Left renal cortex interstitium (tissue), 4 donors: ENCODE results near the gene RBM20. TPM values are rescaled to one million over a fixed set of nuclear protein-coding genes. Genes with fewer than 3 reads are reported as not detected.

Experiments
- DNase-seq, 4 donors: peaks; one replicate each; pipeline ENCODE4 v3.0.0-alpha.2; 2013; ENCODE audit warnings: low read depth in 4 of 4, low spot score in 2 of 4, missing footprints in 1 of 4
- polyA plus RNA-seq, 4 donors: library from polyadenylated mRNA; unstranded; fragments of 120-200 nt; gene quantifications; one replicate each; pipeline ENCODE4 v1.2.1, GENCODE V29; 2013; ENCODE audit not compliant: insufficient read length in 4 of 4

RBM20 gene
- polyA plus RNA-seq, 4 donors = 1.7 to 9.7 (median 5.7) TPM

GRCh38 chr10:110670335-110670734, 26.2 kb downstream of the RBM20 start:
- DNase-seq = no peak

DNA sequence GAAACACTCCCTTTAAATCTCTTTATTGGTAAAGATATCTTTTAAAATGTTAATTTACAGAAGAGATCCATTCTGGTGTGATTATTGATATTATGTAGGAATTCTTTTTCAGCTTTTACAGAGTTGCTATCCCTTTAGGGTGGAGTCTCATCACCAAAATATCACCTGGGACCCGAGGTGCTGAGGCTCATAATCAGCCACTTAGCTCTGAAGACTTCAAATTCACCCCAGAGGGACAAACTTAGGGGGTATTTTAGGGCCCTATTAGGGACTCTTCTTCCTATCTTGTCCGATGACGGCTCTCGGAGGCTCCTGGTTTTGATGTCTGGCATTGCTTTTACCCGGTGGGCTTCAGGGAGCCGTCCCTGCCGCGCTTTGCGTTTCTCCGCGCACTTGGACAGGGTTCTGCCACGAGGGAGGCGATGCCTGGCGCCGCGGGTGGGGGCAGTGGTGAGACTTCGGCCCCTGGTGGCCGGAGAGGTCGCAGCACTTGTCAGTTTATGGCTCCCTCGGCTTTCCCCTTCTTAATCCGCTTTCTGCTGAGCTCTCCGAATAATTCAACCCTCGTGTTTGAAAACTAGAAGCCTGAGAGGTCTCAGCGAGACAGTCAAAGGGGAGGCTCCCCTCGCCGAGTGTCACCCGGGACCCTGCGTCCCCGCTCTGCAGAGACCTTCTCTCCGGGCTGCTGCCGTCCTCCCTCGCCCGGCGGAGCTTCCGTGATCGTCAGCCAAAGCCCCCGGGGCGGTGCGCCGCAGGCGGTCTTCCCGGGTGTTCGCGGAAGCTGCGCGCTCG, 27.8 kb downstream of the RBM20 start:
- DNase-seq = peak in 3 of 4 donors; percentile 32 to 53 (median 45)

DNA sequence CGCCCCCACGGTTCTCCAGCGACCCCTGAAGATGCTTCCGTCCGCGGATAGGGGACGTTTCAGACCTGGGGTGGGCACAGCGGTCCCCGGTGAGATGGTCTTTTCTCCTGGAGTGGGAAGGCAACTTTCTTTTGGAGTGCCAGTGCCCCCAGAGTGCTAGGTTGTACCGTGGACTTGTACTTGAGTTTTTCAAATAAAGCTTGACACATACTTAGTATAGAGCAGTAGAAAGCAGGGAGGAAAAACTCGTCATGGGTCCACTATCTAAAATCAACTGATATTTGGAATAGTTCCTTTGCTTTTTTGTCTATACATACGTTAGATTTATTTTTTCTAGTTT, 28.4 kb downstream of the RBM20 start:
- DNase-seq = no peak

- no peak for DNase-seq
Observed at GRCh38 chr10:110676016-110676415, 31.9 kb downstream of the RBM20 start.

DNA sequence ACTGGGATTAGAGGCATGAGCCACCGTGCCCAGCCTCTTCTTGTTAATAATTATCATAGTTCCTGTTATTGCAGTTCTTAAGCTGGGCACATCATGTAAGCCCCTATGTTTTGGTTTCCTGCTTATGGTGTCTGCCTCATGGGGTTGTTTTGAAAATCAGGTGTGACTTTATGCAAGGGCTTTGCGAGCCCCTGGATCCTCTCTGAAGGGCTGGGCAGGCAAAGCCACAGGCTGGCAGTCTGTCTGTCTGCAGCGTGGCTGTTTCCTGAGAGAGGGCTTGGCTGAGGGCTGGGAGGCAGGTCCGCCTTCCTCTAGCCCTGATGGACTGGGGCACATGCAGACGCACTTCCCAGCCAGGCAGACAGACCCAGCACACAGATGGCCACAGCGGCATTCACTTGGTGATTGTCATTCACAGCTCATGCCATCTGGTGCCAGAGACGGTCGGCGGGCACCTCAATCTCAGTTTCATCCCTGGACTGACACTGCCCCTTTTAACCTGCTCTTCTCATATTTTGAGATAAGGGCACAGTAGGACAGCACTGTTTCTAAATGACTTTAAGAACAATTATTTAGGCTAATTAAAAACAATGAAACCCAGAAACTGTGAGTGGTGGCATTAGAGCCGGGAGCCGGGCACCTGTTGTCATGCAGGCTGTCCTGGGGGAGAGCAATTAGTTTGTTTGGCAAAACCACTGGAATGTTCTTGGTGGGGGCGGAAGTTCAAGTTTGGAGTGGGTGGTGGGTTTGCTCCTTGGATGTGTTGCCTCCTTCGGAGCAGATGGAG, 35.5 kb downstream of the RBM20 start:
- DNase-seq = no peak

DNA sequence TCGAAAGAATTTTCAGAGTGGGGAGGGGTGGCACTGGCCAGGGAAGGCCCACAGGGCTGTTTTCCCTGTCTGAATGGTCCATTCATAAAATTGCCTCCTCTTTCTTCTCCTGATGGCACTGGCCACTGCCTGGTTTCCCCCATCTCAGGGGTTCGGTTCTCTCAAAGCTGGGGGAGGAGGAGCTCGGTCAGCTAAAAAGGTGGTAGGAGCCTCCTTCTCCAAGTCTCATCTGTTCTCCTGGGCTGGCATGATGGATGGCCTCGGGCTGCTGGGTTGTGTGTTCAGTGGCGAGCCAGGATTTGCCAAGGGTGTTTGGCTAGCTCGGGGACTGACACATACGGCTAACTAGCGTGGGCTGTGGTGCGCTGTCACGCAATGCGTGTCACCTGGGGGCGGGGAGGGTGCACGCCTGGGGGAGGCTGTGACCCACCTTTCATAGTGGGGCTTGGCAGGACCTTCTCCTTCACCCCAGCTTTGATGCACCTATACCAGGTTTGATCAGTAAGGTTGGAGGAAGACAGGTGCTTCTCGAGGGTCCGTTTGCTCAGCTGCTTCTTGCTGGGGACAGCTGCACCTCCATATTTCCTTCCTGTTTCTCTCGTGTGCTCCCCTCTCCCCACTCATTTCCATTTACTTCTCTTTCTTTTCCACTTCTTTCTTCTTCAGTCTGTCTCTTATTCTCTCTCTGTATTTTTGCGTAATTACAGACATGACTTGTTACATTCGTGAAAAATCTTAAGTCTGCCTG, 36.3 kb downstream of the RBM20 start:
- no peak for DNase-seq

GRCh38 chr10:110681023-110681681, 37.0 kb downstream of the RBM20 start:
- DNase-seq = no peak

DNA sequence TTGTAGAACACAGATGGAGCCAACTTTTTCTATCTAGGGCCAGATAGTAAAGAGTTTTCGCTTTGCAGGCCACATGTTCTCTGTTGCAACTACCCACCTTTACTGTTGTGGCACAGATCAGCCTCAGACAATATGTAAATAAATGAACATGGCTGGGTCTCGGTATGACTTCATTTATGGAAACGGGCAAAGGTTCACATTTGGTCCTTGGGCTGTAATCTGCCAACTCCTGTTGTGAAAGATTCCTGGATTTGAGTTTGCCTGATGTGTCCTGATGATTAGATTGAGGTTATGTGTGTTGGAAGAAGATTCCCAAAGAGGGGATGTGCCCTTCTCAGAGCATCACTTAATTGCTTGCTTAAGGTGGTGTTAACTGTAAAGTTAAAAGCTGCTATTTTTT, 38.2 kb downstream of the RBM20 start:
- no peak for DNase-seq

- no peak for DNase-seq
Observed at GRCh38 chr10:110684800-110685446, 40.8 kb downstream of the RBM20 start.

DNA sequence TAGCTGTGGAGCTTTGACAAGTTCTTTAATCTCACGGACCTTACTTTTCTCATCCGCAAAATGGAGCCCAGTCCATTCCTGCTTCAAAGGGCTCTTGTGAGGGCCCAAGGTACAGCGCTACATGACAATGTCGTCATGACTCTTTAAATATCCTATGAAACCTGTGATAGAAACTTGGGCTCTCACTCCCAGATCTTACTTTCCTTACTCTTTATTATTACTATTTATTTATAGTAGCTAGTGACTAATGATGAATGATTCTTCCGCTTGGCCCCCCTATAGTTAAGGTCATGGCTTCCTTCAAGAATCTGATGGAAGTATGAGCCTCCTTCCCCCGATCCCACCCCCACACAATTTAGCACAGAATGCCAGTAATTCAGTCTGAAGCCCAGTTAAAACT, 41.9 kb downstream of the RBM20 start:
- DNase-seq = no peak

DNA sequence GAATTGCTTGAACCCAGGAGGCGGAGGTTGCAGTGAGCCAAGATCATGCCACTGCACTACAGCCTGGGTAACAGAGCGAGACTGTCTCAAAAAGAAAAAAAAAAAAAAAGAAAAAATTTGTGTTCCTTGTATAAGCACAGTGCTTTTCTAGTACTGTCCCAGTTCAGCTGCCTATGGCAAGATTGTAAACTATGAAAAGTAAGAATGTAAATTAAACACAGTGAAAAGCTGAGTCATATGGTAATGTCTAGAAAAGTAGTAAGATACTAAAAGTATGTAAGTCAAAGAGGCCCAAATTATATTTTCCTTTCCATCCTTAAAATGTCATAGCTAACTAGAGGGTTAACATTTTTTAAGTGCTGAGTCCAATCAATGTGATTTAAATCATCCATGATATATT, 42.8 kb downstream of the RBM20 start:
- DNase-seq = no peak

DNA sequence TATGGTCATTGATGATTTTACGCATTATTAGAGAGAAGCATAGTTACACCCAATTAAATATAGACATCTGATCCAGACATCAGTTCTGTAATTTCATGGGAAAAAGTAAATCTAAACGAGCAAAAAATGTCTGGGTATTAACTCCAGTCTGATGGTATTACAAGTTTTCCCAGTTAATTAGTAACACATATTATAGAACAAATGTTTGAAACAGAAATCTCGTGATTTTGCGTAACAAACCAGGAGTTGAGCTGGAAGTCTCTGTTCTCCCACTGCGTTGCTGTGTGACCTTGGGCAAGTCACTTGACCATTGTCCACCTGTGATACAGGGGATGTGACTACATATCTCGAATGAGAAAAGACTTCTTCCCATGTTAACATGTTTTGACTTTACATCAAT, 43.3 kb downstream of the RBM20 start:
- DNase-seq = no peak

- DNase-seq = no peak
Observed at GRCh38 chr10:110691139-110691538, 47.0 kb downstream of the RBM20 start.

- DNase-seq = no peak
Observed at GRCh38 chr10:110694263-110694662, 50.1 kb downstream of the RBM20 start.

DNA sequence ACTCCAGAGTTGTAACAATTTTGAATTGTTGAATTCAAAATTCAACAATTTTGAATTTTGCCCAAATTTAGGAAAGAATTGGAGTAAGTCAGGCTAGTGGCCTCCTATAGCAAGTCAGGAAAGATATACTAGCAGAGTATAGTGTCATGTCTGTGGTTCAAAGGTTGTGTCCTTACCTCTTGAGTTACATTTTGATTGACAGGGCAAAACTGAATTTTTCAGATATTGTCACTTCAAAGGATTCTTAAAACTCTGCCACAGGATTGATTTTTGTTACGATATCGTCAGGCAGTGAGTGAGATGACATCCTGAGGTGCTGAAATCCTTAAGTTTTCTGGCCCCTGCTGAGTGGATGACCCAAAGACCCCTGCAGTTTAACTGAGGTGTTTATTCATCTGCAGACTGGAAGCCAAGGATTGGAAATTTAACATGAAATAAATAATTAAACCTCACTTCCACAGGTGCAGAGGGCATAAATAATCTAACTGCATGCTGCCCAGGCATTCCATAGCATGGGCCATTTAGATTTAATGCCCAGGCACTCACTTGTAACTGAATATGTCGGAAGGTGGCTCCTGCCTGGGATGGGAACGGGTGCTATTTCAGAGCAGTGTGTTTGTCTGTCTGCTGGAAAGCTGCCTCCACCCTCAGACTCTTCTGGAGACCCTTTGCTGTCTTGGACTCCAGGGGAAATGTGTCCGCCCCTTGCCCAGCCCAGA, 50.8 kb downstream of the RBM20 start:
- DNase-seq = no peak

DNA sequence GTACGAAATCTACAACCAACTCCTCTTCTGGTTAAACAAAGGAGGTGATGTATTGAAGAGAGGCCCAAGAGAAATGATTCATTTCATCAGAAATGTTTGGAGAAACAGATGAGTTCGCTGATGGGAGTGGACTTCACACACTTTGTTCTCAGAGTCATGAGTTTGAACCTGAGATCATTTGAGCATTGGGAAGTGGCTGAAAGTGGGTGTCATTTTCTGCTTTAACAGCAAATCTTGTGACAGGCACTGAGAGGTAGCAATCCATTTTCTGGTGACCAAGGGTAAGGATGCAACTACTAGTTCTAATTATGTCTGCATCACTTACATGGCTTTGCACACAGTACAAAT, 51.4 kb downstream of the RBM20 start:
- DNase-seq = no peak

DNA sequence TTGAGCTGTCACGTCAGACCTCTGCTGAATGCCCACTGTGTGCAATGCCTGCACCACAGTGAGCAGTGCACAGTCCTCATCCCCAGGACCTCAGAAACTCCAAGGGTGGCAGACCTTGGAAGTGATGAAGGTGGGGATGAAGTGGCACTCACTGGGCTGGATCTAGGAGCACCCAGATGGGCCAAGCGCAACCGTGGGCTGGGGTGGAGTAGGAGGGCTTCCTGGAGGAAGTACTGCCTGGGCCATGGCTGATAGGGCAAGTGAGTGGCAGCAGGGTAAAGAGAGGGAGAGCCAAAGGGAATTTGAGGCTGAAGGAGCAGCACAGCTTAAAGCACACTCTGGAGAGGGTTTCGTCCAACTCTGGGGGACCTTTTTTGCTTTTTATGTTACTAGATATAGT, 52.3 kb downstream of the RBM20 start:
- DNase-seq = no peak

DNA sequence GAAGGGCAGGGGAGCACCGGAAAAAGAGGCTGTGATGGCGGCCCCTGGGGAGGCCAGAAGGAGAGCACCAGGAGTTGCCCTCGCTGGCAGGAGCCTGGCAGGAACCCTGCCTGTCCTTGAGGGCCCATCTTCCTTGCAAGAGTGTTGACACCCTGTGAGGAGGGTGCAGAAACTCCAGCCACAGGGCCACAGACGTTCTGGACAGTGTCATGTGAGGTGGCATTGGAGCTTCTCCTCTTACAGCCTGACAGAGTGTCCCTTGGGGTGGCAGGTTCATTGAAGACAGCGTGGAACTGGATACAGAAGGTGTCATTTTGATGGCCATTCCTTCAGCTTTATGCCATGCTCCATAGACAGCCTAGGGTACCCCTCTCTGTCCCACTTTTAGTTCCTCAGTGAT, 54.2 kb downstream of the RBM20 start:
- no peak for DNase-seq

DNA sequence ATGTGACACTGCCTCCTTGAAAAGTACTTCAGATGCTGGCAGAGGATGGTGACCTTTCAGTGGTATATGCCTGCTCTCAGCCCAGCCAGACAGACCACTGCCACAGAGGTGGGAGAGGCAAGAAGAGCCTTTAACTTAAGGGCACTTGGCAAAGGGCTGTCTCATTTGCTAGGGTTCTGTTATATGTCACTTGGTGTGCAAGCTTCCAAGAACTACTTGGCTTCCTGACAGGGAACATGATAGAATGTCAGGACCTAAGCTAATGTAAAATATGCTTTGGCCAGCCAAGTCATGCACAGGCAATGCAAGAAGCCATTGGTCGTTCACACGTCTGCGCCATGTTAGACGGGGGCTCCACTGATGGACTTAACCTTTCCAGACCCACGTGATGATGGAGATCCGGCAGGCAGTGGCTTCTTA, 54.7 kb downstream of the RBM20 start:
- no peak for DNase-seq
